Measurements from ENCODE around the gene SETD1A. TPM values are rescaled to one million over a fixed set of nuclear protein-coding genes. Genes with fewer than 3 reads are reported as not detected.

Gene SETD1A
- polyA plus RNA-seq, 2 of the 4 experiments (the other 2 are of a cell fraction) = 2.0 to 21.2 TPM

GRCh38 chr16:30928390-30928789 lies 29.2 kb upstream of the SETD1A start (continued):
- no peak for TF ChIP-seq REST (IDR thresholded peaks at IDR 0.05)

- FAIRE-seq = no peak
- no peak for TF ChIP-seq RCOR1 (IDR thresholded peaks at IDR 0.05; ENCODE audit: low read depth, low read length)
- no peak for TF ChIP-seq RARB (CRISPR knock-in tag; IDR thresholded peaks at IDR 0.05)
- no peak for TF ChIP-seq HES2 (IDR thresholded peaks at IDR 0.05)
- TF ChIP-seq PBX3 (IDR thresholded peaks at IDR 0.05) = no peak
- TF ChIP-seq MAX (IDR thresholded peaks at IDR 0.05) = no peak
- TF ChIP-seq RAD21 (conservative IDR thresholded peaks at IDR 0.05 in 1 of 2, IDR thresholded peaks at IDR 0.05 in 1 of 2) = no peak
- TF ChIP-seq ZNF302 (CRISPR knock-in tag; IDR thresholded peaks at IDR 0.05) = no peak
- no peak for TF ChIP-seq ZSCAN20 (CRISPR knock-in tag; IDR thresholded peaks at IDR 0.05)
- no peak for TF ChIP-seq CTCF (IDR thresholded peaks at IDR 0.05)
- TF ChIP-seq HOXA7 (CRISPR knock-in tag; IDR thresholded peaks at IDR 0.05) = no peak
- no peak for TF ChIP-seq EP300 (IDR thresholded peaks at IDR 0.05)
- TF ChIP-seq FOXS1 (CRISPR knock-in tag; IDR thresholded peaks at IDR 0.05) = no peak
- ChIA-PET POLR2A (no interaction called here), CTCF (interaction anchor here (0.5 to 12.2 kb wide), 4 partner anchors 12 to 488 kb away, joined by 3 to 134 read pairs (median 4); no protein-coding TSS in a partner anchor)
- H3K4me1 ChIP-seq = peaks cover 15% of the 10 kb centered on the region; the same call in 2 of the 3 replicates
- no peaks in the 10 kb centered on the region for H3K9me3 ChIP-seq
- no peak overlapping the region for H3K27ac ChIP-seq
- no peak for DNase-seq (ENCODE audit: low read depth in 1 of 2, low spot score in 1 of 2)
- 85% methylated on average over 7 of the region's 7 CpGs for WGBS (ENCODE audit: missing lambda C conversion rate)
- H3K4me3 ChIP-seq = no peak overlapping the region
- no peak for ATAC-seq
- H3K4me2 ChIP-seq = no peak overlapping the region
Observed at GRCh38 chr16:30929167-30929566, 28.4 kb upstream of the SETD1A start.

GRCh38 chr16:30930160-30930571 lies 27.4 kb upstream of the SETD1A start:
- H3K4me3 ChIP-seq = no peak overlapping the region
- no peaks in the 10 kb centered on the region for H3K9me3 ChIP-seq
- no peak overlapping the region for H3K27ac ChIP-seq
- ChIA-PET CTCF (interaction anchor here (1.1 to 12.2 kb wide), 2 partner anchors 11 to 23 kb away, joined by 5 to 134 read pairs; no protein-coding TSS in a partner anchor), POLR2A (no interaction called here)
- no peak for FAIRE-seq
- TF ChIP-seq REST (IDR thresholded peaks at IDR 0.05) (no peak), ZC3H11A (IDR thresholded peaks at IDR 0.05) (no peak), HOXA7 (CRISPR knock-in tag; IDR thresholded peaks at IDR 0.05) (no peak)
- H3K4me2 ChIP-seq = no peak overlapping the region
- WGBS (ENCODE audit: missing lambda C conversion rate) = 94% methylated on average over 32 of the region's 35 CpGs
- H3K4me1 ChIP-seq = peaks cover 7% of the 10 kb centered on the region; the same call in 2 of the 3 replicates
- no peak for DNase-seq (ENCODE audit: low read depth in 1 of 2, low spot score in 1 of 2)
- no peak for ATAC-seq

Data from A549 (cell line).